ENCODE results near the gene BLM.

The BLM gene

DNA sequence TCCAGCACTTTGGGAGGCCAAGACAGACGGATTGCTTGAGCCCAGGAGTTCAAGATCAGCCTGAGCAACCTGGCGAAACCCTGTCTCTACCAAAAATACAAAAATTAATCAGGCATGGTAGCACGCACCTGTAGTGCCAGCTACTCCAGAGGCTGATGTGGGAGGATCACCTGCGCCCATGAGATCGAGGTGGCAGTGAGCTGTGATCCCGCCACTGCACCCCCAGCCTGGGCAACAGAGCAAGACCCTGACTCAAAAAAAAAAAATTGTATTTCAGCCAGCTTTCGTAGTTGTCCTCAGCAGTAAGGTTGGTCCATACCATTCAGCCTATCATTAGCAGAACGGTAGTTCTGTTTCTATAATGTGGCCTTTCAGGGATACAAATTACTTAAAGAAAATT lies 84.7 kb downstream of the BLM start:
- Histone ChIP-seq H3K4me1 (ENCODE audit: control insufficient read depth, low read depth, low read length) (no peaks in the 10 kb centered on the region), H3K27ac (ENCODE audit: low read length) (no peak overlapping the region), H3K9me3 (ENCODE audit: control insufficient read depth, low read depth, low read length) (no peaks in the 10 kb centered on the region), H3K9ac (ENCODE audit: low read length) (no peak overlapping the region), H3K27me3 (ENCODE audit: control insufficient read depth, insufficient read depth, low read length) (no peaks in the 10 kb centered on the region), H3K4me3 (ENCODE audit: low read length) (no peak overlapping the region), H3K36me3 (ENCODE audit: control insufficient read depth, low read depth, low read length) (peaks cover 35% of the 10 kb centered on the region)

DNA sequence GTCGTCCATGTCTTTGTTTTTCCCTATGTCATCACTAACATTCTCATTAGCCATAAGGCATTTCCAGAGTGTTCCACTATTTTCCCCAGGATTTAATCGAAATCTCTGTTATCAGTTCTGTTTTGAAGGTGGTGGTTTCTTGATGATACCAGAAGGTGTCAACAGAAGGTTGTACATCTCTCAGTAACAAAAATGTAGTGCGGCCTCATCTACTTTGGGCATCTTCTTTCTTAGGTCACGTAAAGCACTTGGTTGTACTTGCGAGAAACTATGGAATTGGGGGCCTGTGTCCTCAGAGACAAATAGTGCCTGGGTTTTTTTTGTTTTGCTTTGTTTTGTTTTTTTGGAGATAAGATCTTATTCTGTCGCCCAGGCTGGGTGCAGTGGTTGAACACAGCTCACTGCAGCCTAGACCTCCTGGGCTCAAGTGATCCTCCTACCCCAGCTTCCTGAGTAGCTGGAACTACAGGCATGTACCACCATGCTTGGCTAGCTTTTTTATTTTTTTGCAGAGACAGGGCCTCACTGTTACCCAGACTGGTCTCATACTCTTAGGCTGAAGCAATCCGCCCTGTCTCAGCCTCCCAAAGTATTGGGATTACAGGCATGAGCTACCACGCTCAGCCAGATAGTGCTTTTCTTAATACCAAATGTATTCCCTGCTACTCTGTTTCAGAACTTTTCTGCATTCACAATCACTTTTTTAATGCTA lies 90.1 kb downstream of the BLM start:
- H3K4me3 ChIP-seq (ENCODE audit: low read length): no peak overlapping the region
- no peaks in the 10 kb centered on the region for H3K9me3 ChIP-seq (ENCODE audit: control insufficient read depth, low read depth, low read length)
- H3K36me3 ChIP-seq (ENCODE audit: control insufficient read depth, low read depth, low read length): peaks cover 59% of the 10 kb centered on the region
- H3K4me1 ChIP-seq (ENCODE audit: control insufficient read depth, low read depth, low read length): no peaks in the 10 kb centered on the region
- no peak overlapping the region for H3K27ac ChIP-seq (ENCODE audit: low read length)
- H3K27me3 ChIP-seq (ENCODE audit: control insufficient read depth, insufficient read depth, low read length): no peaks in the 10 kb centered on the region
- no peak overlapping the region for H3K9ac ChIP-seq (ENCODE audit: low read length)

GRCh38 chr15:90807786-90808086 lies 90.6 kb downstream of the BLM start:
- Histone ChIP-seq H3K4me1 (ENCODE audit: control insufficient read depth, low read depth, low read length) (peaks cover under 1% of the 10 kb centered on the region), H3K9me3 (ENCODE audit: control insufficient read depth, low read depth, low read length) (no peaks in the 10 kb centered on the region), H3K27ac (ENCODE audit: low read length) (no peak overlapping the region), H3K4me3 (ENCODE audit: low read length) (no peak overlapping the region), H3K9ac (ENCODE audit: low read length) (no peak overlapping the region), H3K27me3 (ENCODE audit: control insufficient read depth, insufficient read depth, low read length) (no peaks in the 10 kb centered on the region), H3K36me3 (ENCODE audit: control insufficient read depth, low read depth, low read length) (peaks cover 63% of the 10 kb centered on the region)

DNA sequence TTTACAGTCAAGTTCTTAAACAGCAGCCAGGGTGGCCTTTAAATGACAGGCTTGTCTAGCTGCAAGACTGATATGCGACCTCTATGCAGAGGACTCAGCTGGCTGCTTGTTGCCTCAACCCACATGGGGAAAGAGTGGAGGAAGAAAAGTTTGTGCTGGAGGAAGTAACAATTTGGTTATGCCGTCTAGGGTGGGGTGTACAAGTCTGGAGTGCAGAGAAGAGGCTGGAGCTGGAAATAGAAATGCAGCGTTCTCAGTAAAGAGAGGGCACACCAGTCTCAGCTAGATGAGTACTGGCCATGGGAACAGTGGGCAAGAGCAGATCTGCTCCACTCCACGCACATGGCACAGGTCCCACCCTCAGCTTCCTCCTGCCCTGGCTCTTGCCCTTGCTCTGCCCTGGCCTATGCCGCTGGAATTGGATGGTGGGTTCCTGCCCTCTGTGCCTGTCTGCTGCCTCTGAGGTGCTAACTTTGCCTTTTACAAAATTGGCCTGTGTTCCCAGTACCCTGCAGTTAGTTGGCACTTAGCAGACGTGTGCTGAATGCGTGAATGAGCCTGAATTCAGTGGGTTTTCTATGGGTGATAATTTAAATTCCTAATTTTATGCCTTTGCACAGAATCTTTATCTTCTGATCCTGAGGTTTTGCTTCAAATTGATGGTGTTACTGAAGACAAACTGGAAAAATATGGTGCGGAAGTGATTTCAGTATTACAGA lies 91.5 kb downstream of the BLM start:
- peaks cover 64% of the 10 kb centered on the region for H3K36me3 ChIP-seq (ENCODE audit: control insufficient read depth, low read depth, low read length)
- H3K27me3 ChIP-seq (ENCODE audit: control insufficient read depth, insufficient read depth, low read length): no peaks in the 10 kb centered on the region
- no peak overlapping the region for H3K9ac ChIP-seq (ENCODE audit: low read length)
- H3K4me1 ChIP-seq (ENCODE audit: control insufficient read depth, low read depth, low read length): peaks cover 10% of the 10 kb centered on the region
- no peak overlapping the region for H3K27ac ChIP-seq (ENCODE audit: low read length)
- no peaks in the 10 kb centered on the region for H3K9me3 ChIP-seq (ENCODE audit: control insufficient read depth, low read depth, low read length)
- H3K4me3 ChIP-seq (ENCODE audit: low read length): no peak overlapping the region

DNA sequence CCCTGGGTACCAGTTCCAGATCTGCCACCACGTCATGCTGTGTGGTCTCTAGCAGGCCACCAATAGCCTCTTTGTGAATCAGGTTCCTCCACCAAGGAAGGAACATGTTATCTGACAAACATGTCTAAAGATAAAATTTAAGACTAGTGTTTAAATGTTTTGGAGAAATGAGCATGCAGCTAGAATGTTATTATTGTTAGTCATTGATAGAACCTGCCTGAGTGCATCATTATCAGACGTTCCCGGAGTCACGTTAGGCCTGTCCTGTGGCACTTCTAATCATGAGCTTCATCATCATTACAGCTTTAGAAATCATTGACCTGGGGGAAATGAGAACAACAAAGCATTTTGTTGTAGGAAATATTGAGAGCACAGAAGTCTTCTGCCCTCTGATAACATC lies 92.4 kb downstream of the BLM start:
- H3K4me1 ChIP-seq (ENCODE audit: control insufficient read depth, low read depth, low read length): peaks cover 14% of the 10 kb centered on the region
- H3K27me3 ChIP-seq (ENCODE audit: control insufficient read depth, insufficient read depth, low read length): no peaks in the 10 kb centered on the region
- no peak overlapping the region for H3K9ac ChIP-seq (ENCODE audit: low read length)
- H3K9me3 ChIP-seq (ENCODE audit: control insufficient read depth, low read depth, low read length): no peaks in the 10 kb centered on the region
- no peak overlapping the region for H3K27ac ChIP-seq (ENCODE audit: low read length)
- H3K4me3 ChIP-seq (ENCODE audit: low read length): no peak overlapping the region
- peaks cover 55% of the 10 kb centered on the region for H3K36me3 ChIP-seq (ENCODE audit: control insufficient read depth, low read depth, low read length)

GRCh38 chr15:90810354-90810753 lies 93.2 kb downstream of the BLM start:
- no peaks in the 10 kb centered on the region for H3K27me3 ChIP-seq (ENCODE audit: control insufficient read depth, insufficient read depth, low read length)
- no peaks in the 10 kb centered on the region for H3K9me3 ChIP-seq (ENCODE audit: control insufficient read depth, low read depth, low read length)
- no peak overlapping the region for H3K9ac ChIP-seq (ENCODE audit: low read length)
- peaks cover 60% of the 10 kb centered on the region for H3K36me3 ChIP-seq (ENCODE audit: control insufficient read depth, low read depth, low read length)
- no peak overlapping the region for H3K4me3 ChIP-seq (ENCODE audit: low read length)
- no peak overlapping the region for H3K27ac ChIP-seq (ENCODE audit: low read length)
- H3K4me1 ChIP-seq (ENCODE audit: control insufficient read depth, low read depth, low read length): peaks cover 14% of the 10 kb centered on the region

GRCh38 chr15:90812171-90812957 lies 95.2 kb downstream of the BLM start:
- H3K4me3 ChIP-seq (ENCODE audit: low read length): no peak overlapping the region
- peaks cover 60% of the 10 kb centered on the region for H3K36me3 ChIP-seq (ENCODE audit: control insufficient read depth, low read depth, low read length)
- H3K4me1 ChIP-seq (ENCODE audit: control insufficient read depth, low read depth, low read length): peaks cover 14% of the 10 kb centered on the region
- no peaks in the 10 kb centered on the region for H3K9me3 ChIP-seq (ENCODE audit: control insufficient read depth, low read depth, low read length)
- H3K27me3 ChIP-seq (ENCODE audit: control insufficient read depth, insufficient read depth, low read length): no peaks in the 10 kb centered on the region
- no peak overlapping the region for H3K27ac ChIP-seq (ENCODE audit: low read length)
- H3K9ac ChIP-seq (ENCODE audit: low read length): no peak overlapping the region

- Histone ChIP-seq H3K4me3 (ENCODE audit: low read length) (no peak overlapping the region), H3K27ac (ENCODE audit: low read length) (no peak overlapping the region), H3K27me3 (ENCODE audit: control insufficient read depth, insufficient read depth, low read length) (no peaks in the 10 kb centered on the region), H3K9me3 (ENCODE audit: control insufficient read depth, low read depth, low read length) (no peaks in the 10 kb centered on the region), H3K4me1 (ENCODE audit: control insufficient read depth, low read depth, low read length) (peaks cover 14% of the 10 kb centered on the region), H3K36me3 (ENCODE audit: control insufficient read depth, low read depth, low read length) (peaks cover 54% of the 10 kb centered on the region), H3K9ac (ENCODE audit: low read length) (no peak overlapping the region)
Measured at GRCh38 chr15:90812958-90813265, 95.8 kb downstream of the BLM start.

GRCh38 chr15:90813796-90814190 lies 96.6 kb downstream of the BLM start:
- Histone ChIP-seq H3K4me1 (ENCODE audit: control insufficient read depth, low read depth, low read length) (peaks cover 14% of the 10 kb centered on the region), H3K36me3 (ENCODE audit: control insufficient read depth, low read depth, low read length) (peaks cover 48% of the 10 kb centered on the region), H3K27ac (ENCODE audit: low read length) (no peak overlapping the region), H3K9ac (ENCODE audit: low read length) (no peak overlapping the region), H3K27me3 (ENCODE audit: control insufficient read depth, insufficient read depth, low read length) (no peaks in the 10 kb centered on the region), H3K4me3 (ENCODE audit: low read length) (no peak overlapping the region), H3K9me3 (ENCODE audit: control insufficient read depth, low read depth, low read length) (no peaks in the 10 kb centered on the region)

DNA sequence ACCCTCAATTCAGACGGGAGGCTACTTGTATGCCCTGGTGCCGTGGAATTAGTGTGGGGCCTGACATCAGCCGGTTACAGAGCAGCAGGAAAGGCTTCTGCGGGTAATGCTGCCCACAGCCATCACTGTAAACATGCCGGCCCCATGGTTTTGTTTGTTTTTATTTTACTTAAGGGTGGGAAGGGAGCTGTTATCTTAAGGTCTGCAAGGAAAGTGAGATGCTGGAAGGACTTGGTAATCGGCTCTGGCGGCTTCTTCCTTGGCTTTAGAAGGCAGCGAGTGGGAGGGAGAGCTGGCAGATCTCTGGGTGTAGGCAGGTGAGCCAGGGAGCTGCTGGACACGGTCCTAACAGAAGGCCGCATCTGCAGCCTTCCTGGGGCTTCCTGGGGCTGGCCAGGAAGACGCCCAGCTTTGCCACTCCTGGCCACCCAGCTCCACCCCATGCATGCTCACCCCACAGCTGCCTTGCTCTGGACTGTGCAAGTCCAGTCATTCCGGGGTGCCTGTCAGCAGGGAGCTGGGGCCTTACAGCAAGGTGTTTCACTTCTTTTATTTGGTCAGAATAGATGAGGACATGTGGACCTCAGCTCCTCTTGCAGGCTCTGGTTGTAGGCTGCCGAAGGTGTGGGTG lies 97.2 kb downstream of the BLM start:
- Histone ChIP-seq H3K9ac (ENCODE audit: low read length) (no peak overlapping the region), H3K9me3 (ENCODE audit: control insufficient read depth, low read depth, low read length) (no peaks in the 10 kb centered on the region), H3K36me3 (ENCODE audit: control insufficient read depth, low read depth, low read length) (peaks cover 43% of the 10 kb centered on the region), H3K4me1 (ENCODE audit: control insufficient read depth, low read depth, low read length) (peaks cover 14% of the 10 kb centered on the region), H3K27me3 (ENCODE audit: control insufficient read depth, insufficient read depth, low read length) (no peaks in the 10 kb centered on the region), H3K27ac (ENCODE audit: low read length) (no peak overlapping the region), H3K4me3 (ENCODE audit: low read length) (no peak overlapping the region)

- H3K4me3 ChIP-seq (ENCODE audit: low read length): no peak overlapping the region
- no peaks in the 10 kb centered on the region for H3K9me3 ChIP-seq (ENCODE audit: control insufficient read depth, low read depth, low read length)
- no peak overlapping the region for H3K9ac ChIP-seq (ENCODE audit: low read length)
- no peak overlapping the region for H3K27ac ChIP-seq (ENCODE audit: low read length)
- H3K27me3 ChIP-seq (ENCODE audit: control insufficient read depth, insufficient read depth, low read length): no peaks in the 10 kb centered on the region
- peaks cover 25% of the 10 kb centered on the region for H3K36me3 ChIP-seq (ENCODE audit: control insufficient read depth, low read depth, low read length)
- peaks cover 14% of the 10 kb centered on the region for H3K4me1 ChIP-seq (ENCODE audit: control insufficient read depth, low read depth, low read length)
Measured at GRCh38 chr15:90816401-90817116, 99.4 kb downstream of the BLM start.
